ENCODE results near the gene ZDHHC6.
A peak's percentile ranks its signal among the peaks of the same experiment; 100 is the strongest.
"Not testable (repeated sequence)": the region's sequence is repeated elsewhere in the genome, so short reads cannot be mapped to it uniquely, and the experiment has no call there.

The ZDHHC6 gene

DNA sequence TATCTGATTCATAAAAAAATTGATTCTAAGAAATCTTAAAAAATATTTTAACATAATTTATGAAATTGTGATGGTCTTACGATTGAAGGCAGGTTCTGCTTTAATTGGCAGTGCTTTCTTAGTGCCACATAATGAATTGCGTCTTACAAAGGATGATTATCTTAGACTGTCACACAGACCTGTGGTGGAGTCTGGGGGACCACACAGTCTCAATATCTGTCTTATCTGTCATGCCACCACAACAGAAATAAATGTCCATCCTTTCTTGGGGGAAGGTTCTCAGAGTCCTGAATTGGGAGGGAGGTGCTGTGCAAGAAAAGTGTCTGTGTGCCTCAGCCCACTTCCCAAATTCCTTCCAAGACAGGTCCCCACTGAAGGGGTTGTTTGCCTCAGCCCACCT lies 34.0 kb downstream of the ZDHHC6 start:
- Mint-ChIP-seq H3K4me1 (no peaks in the 10 kb centered on the region), H3K27ac (no peak overlapping the region), H3K9me3 (no peaks in the 10 kb centered on the region), H3K27me3 (no peaks in the 10 kb centered on the region), H3K4me3 (no peak overlapping the region), H3K36me3 (peaks cover 25% of the 10 kb centered on the region)

DNA sequence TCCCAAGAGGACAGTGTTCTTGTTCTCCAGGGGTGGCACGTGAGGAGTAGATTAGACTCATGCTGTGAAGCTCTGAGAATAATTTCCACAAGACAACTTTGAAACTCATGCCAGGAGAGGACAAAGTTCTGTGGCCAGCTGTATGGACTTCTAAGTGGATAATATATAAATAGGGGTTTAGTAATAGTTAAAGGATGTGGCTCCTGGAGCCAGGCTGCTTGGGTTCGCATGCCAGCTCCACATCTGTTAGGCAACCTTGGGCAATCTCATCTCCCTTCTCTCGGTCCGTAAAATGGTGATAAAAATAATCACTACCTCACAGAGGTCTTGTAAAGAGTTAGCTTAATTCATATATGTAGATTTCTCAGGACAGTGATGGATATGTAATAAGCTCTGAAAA lies 37.0 kb downstream of the ZDHHC6 start:
- no peaks in the 10 kb centered on the region for H3K9me3 Mint-ChIP-seq
- H3K4me3 Mint-ChIP-seq, result no peak overlapping the region
- H3K4me1 Mint-ChIP-seq, result peaks cover 5% of the 10 kb centered on the region
- H3K27ac Mint-ChIP-seq, result no peak overlapping the region
- H3K27me3 Mint-ChIP-seq, result no peaks in the 10 kb centered on the region
- peaks cover 24% of the 10 kb centered on the region for H3K36me3 Mint-ChIP-seq

DNA sequence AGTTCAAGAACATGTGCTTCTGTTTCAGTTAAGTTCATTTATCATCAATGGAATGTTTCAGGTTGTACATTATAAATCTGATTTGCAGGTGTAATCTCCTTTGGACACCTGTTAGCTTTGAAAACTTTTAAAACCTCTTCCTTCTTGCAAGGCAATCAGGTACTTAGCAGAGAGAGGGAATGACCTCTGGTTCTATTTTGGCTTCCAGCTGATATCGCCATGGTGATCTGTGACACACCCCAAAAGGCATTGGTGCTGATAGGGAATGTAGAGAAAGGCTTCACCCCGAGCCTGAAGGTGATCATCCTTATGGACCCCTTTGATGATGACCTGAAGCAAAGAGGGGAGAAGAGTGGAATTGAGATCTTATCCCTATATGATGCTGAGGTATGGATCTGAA lies 37.4 kb downstream of the ZDHHC6 start:
- H3K27ac Mint-ChIP-seq, result no peak overlapping the region

DNA sequence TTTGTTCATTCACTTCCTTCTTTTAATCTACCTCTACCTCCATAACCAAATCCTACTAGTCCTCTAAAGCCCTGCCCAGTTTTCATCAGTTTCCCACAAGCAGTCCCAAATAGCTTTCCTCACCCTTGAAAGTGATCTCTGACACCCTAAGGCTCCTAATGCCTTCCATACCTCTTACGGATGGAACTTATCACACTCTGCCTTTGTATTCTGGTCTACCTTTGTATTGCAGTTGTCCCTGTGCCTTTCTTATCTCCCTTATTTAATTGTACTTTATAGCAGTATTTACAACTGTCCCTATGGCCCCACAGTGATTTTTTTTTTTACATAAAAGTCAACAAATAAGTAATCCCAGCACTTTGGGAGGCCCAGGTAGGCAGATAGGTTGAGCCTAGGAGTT lies 39.0 kb downstream of the ZDHHC6 start:
- Mint-ChIP-seq H3K36me3 (peaks cover 21% of the 10 kb centered on the region), H3K4me1 (peaks cover 5% of the 10 kb centered on the region), H3K27ac (no peak overlapping the region), H3K27me3 (no peaks in the 10 kb centered on the region), H3K9me3 (no peaks in the 10 kb centered on the region), H3K4me3 (no peak overlapping the region)

More for the DNA sequence above, 37.4 kb downstream of the ZDHHC6 start:
- no peaks in the 10 kb centered on the region for H3K9me3 Mint-ChIP-seq
- H3K4me1 Mint-ChIP-seq, result peaks cover 5% of the 10 kb centered on the region
- H3K4me3 Mint-ChIP-seq, result no peak overlapping the region
- peaks cover 24% of the 10 kb centered on the region for H3K36me3 Mint-ChIP-seq
- H3K27me3 Mint-ChIP-seq, result no peaks in the 10 kb centered on the region

DNA sequence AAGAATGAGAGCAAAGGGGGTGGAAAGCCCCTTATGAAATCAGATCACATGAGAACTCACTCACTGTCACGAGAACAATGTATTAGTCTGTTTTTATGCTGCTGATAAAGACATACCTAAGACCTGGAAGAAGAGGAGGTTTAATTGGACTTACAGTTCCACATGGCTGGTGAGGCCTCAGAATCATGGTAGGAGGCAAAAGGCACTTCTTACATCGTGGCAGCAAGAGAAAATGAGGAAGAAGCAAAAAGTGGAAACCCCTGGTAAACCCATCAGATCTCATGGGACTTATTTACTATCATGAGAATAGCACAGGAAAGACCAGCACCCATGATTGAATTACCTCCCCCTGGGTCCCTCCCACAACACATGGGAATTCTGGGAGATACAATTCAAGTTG lies 39.9 kb downstream of the ZDHHC6 start:
- H3K27me3 Mint-ChIP-seq, H3K27ac Mint-ChIP-seq: not testable (repeated sequence)

DNA sequence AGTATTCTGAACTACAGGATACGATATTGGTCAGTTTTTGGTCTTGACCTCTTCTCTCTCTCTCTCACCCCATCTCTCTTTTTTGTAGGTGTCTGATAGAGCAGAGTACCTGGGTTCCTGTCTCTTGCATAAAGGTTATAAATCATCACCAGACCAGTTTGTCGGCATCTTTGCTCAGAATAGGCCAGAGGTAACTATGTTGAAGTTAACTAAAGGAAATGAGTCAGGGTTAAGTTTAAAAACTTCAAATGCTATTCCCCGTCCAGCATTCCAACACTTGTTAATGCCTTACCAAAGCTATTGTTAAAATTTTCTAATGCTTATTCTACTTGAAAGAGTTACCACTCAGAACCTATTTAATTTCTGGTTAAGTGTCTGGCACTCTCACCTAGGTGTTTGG lies 42.1 kb downstream of the ZDHHC6 start:
- H3K4me3 Mint-ChIP-seq, result no peak overlapping the region
- H3K4me1 Mint-ChIP-seq, result peaks cover 5% of the 10 kb centered on the region
- H3K27ac Mint-ChIP-seq, result peak overlapping the region; percentile 33
- peaks cover 20% of the 10 kb centered on the region for H3K36me3 Mint-ChIP-seq
- H3K9me3 Mint-ChIP-seq, result no peaks in the 10 kb centered on the region
- H3K27me3 Mint-ChIP-seq, result no peaks in the 10 kb centered on the region

More for the DNA sequence above, 39.9 kb downstream of the ZDHHC6 start:
- H3K4me1 Mint-ChIP-seq, H3K4me3 Mint-ChIP-seq, H3K9me3 Mint-ChIP-seq: not testable (repeated sequence)
- H3K36me3 Mint-ChIP-seq, result peaks cover 23% of the 10 kb centered on the region

DNA sequence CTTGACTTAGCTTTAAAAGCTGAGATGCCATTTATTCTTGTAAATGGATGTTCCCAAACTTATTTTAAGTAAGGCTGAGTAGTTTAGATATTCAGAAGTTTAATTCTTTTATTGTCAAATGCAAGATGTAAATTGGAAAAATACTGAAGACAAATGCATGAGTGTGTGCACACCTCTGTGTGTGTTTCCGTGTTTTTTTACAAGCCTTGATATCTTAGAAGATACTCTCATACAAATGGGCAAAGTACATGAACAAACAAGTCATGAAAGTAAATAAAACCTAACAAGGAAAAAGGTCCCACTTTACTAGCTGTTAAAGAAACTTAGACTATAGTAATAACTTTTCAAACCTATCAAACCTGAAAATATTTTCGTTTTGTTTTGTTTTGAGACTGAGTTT lies 43.8 kb downstream of the ZDHHC6 start:
- Mint-ChIP-seq H3K9me3 (no peaks in the 10 kb centered on the region), H3K27ac (peak overlapping the region; percentile 59), H3K36me3 (peaks cover 15% of the 10 kb centered on the region)

DNA sequence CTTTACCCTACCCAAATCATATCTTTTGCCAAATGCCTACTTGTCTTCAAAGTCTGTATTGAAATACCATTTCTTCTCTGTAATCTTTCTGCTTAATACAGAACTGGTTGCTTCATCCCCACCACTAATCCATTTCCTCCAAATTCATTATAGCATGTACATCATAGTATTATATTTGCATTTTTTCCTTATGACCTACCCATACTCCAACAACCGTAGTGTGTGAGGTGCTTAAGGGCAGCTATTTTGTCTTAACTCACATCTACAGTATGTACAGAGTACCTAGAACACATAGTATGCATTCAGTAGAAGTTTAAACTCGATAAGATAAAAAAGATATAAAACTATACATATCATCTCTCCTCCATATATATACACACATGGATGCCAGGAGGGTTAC lies 49.1 kb downstream of the ZDHHC6 start:
- H3K9me3 Mint-ChIP-seq, result no peaks in the 10 kb centered on the region
- peaks cover 16% of the 10 kb centered on the region for H3K4me1 Mint-ChIP-seq
- no peak overlapping the region for H3K27ac Mint-ChIP-seq
- no peaks in the 10 kb centered on the region for H3K27me3 Mint-ChIP-seq
- peaks cover 7% of the 10 kb centered on the region for H3K36me3 Mint-ChIP-seq
- no peak overlapping the region for H3K4me3 Mint-ChIP-seq

More for the DNA sequence above, 43.8 kb downstream of the ZDHHC6 start:
- Mint-ChIP-seq H3K4me3 (no peak overlapping the region), H3K4me1 (peaks cover 5% of the 10 kb centered on the region), H3K27me3 (no peaks in the 10 kb centered on the region)

DNA sequence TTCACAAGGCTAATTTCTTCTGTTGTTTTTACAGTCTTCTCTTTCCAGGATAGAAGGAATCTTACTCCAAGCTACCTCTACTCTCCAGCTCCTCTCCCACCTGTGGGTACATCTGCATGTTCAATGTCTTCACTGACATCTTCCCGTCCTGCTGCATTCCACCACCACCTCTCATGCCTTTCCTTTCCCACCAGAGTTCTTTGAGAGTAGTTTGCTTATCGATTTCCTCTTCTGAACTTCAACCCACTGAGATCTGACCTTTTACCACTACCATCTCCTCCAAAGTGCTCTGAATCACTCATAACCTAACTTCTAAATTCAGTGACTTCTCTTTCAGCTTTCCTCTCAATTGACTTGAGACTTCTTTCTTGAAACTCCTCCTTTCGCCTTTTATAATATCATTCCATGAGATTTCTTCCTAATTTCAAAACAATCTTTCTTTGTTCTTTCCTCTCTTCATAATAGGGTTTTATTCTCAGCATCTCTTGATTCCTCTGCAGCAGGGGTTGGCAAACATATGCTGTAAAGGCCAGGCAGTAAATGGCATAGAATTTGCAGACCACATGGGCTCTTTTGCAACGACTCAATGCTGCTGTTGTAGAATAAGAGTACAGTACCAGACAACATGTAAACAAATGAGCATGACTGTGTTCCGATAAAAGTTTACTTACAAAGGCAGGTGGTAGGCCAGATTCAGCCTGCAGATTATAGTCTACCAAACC lies 50.7 kb downstream of the ZDHHC6 start:
- Mint-ChIP-seq H3K9me3 (no peaks in the 10 kb centered on the region), H3K27me3 (no peaks in the 10 kb centered on the region), H3K4me1 (peaks cover 25% of the 10 kb centered on the region), H3K27ac (no peak overlapping the region), H3K36me3 (peaks cover 6% of the 10 kb centered on the region), H3K4me3 (no peak overlapping the region)

DNA sequence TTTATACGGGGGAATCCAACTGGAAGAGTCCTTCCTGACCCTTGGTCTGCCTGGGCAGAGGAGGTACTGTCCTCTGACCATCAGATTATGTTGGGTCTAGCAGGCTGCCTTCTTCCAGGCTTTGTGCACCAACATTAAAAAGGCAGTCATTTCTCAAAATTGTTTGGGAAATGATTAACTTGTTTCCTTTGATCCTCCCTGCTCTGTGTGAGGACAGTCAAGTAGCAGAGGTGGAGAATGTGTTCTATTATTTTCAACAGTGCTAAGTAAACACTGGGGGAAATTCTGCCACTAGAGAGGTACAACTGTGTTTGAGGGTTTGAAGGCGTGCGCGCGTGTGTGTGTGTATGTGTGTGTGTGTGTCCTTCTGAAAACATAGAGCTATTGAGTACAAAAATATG lies 52.2 kb downstream of the ZDHHC6 start:
- no peaks in the 10 kb centered on the region for H3K27me3 Mint-ChIP-seq
- H3K36me3 Mint-ChIP-seq, result peaks cover 8% of the 10 kb centered on the region
- no peaks in the 10 kb centered on the region for H3K9me3 Mint-ChIP-seq
- no peak overlapping the region for H3K27ac Mint-ChIP-seq
- H3K4me1 Mint-ChIP-seq, result peaks cover 40% of the 10 kb centered on the region
- no peak overlapping the region for H3K4me3 Mint-ChIP-seq

DNA sequence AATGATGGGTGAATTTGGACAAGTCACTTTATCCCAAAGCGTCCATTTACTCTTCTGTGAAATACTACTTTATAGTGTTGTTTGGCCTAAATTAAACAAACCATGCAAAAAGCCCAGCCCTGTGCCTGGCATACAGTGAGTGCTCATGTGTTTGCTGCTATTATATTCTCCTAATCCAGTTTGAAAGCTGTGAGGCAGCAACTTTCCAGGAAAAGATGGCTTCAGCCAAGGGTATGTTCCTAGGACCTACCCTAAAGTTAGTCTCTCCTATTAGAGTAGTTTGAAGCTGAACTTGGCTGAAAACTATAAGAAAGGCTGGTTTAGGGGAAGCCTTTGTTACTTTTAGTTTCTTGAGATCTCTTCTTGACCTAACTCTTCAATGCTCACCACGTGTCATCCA lies 52.9 kb downstream of the ZDHHC6 start:
- peak overlapping the region; percentile 51 for H3K27ac Mint-ChIP-seq

DNA sequence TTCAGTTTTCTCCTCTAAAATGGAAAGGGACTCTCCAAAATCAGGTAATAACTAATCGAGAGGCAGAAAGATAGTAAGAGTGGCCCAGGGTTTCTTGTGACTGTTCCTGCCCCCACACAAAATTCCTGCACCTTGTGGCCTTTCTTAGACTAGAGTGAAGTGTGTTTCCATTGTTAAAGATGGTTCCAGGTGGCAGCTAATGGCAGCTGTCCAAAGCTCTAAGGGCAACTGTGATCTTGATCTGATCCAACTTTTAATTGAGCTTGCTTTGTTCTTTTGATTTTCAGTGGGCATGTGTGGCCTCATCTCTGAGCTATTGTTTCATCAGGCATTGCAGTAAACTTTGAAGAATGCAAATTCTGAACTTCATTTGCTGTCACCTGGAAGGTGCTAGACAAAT lies 53.4 kb downstream of the ZDHHC6 start:
- H3K27ac Mint-ChIP-seq, result peak overlapping the region; percentile 51
- H3K27me3 Mint-ChIP-seq, result no peaks in the 10 kb centered on the region
- H3K9me3 Mint-ChIP-seq, result no peaks in the 10 kb centered on the region
- H3K4me1 Mint-ChIP-seq, result peaks cover 51% of the 10 kb centered on the region
- no peak overlapping the region for H3K4me3 Mint-ChIP-seq
- H3K36me3 Mint-ChIP-seq, result peaks cover 12% of the 10 kb centered on the region

More for the DNA sequence above, 52.9 kb downstream of the ZDHHC6 start:
- Mint-ChIP-seq H3K36me3 (peaks cover 8% of the 10 kb centered on the region), H3K4me3 (no peak overlapping the region), H3K4me1 (peaks cover 47% of the 10 kb centered on the region), H3K9me3 (no peaks in the 10 kb centered on the region), H3K27me3 (no peaks in the 10 kb centered on the region)

DNA sequence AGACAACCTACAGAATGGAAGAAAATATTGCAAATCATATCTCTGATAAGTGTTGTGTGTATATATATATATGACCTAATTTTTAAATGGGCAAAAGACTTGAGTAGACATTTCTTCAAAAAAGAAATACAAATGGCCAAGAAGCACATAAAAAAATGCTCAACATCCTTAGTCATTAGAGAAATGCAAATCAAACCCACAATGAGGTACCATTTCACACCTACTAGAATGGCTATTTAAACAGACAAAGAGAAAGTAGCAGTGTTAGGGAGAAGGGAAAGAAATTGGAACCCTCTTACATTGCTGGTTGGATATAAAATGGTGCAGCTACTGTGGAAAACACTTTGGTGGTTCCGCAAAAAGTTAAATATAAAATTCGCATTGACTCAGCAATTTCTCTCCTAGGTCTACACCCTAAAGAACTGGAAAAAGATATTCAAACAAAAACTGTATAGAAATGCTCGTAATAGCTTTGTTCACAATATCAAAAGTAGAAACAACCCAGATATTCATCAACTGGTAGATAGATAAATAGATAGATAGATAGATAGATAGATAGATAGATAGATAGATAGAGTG lies 56.5 kb downstream of the ZDHHC6 start:
- Mint-ChIP-seq H3K27ac (peak overlapping the region; percentile 86), H3K9me3 (no peaks in the 10 kb centered on the region), H3K4me1 (peaks cover 80% of the 10 kb centered on the region), H3K4me3 (peak overlapping the region; percentile 42), H3K27me3 (no peaks in the 10 kb centered on the region), H3K36me3 (peaks cover 12% of the 10 kb centered on the region)

DNA sequence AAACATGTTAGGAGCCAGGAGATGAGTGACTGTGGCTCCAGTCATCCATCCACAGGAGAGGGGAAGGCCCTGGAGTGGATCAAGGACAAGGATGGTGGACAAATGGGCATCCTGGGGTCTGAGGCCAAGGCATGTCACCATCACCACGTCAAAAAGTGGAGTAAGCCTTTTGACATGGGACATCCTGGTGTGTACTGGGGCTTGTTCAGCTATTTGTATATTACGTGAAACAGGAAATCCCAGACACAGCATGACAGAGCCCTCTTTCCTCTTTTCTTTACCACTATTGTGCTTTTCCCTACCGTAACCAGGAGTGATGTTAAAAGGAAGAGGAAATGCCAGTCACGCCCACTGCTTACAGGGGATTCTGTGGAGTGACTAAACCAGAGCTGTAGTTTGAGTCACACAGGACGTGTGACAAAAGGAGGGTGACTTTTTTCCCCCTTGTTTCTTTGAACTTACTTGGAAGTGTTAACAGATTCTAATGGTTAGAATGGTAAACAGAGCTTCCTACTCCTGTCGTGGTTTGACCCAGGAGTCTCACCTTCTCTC lies 57.4 kb downstream of the ZDHHC6 start:
- Mint-ChIP-seq H3K36me3 (peaks cover 14% of the 10 kb centered on the region), H3K4me1 (peaks cover 87% of the 10 kb centered on the region), H3K27ac (peak overlapping the region; percentile 93), H3K9me3 (no peaks in the 10 kb centered on the region), H3K27me3 (no peaks in the 10 kb centered on the region), H3K4me3 (peak overlapping the region; percentile 57)

DNA sequence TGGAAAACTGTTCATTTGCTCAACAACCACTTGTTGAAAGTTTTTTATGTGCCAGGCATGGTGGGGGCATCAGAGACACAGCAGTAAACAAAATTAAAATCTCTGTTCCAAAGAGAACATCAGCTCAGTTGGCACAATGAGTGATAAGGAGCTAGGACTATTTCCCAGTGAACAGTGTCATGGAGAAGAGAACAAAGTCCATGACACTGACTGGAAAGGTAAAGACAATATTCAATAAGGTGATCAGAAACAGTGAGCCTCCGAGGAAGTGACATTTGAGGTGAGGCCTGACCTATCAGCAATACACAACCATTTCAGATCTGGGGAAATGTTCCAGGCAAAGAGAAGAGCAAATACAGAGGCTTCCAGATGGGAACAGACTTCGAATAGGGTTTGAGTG lies 58.2 kb downstream of the ZDHHC6 start:
- peak overlapping the region; percentile 45 for H3K4me3 Mint-ChIP-seq
- H3K36me3 Mint-ChIP-seq, result peaks cover 12% of the 10 kb centered on the region
- H3K27ac Mint-ChIP-seq, result peak overlapping the region; percentile 86
- no peaks in the 10 kb centered on the region for H3K27me3 Mint-ChIP-seq
- no peaks in the 10 kb centered on the region for H3K9me3 Mint-ChIP-seq
- peaks cover 85% of the 10 kb centered on the region for H3K4me1 Mint-ChIP-seq

DNA sequence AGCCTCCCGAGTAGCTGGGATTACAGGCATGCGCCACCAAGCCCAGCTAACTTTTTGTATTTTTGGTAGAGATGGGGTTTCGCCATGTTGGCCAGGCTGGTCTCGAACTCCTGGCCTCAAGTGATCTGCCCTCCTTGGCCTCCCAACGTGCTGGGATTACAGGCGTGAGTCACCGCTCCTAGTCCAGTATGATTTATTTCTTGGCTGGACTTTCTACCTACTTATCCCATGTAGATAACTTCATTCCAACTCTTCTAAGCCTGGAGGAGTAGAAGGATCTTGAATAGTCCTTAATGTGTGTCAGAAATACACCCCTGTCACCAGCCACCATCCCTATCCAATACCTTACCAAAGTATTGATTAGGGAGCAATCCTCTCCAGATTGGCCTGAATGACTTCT lies 58.7 kb downstream of the ZDHHC6 start:
- H3K36me3 Mint-ChIP-seq, result peaks cover 12% of the 10 kb centered on the region
- H3K4me3 Mint-ChIP-seq, result not testable (repeated sequence)

More for the DNA sequence above, 58.7 kb downstream of the ZDHHC6 start:
- not testable (repeated sequence) for H3K27ac Mint-ChIP-seq, H3K27me3 Mint-ChIP-seq, H3K9me3 Mint-ChIP-seq
- H3K4me1 Mint-ChIP-seq, result peaks cover 85% of the 10 kb centered on the region
